Kidney epithelial cell (primary cell): ENCODE results near the gene SOX6. TPM values are rescaled to one million over a fixed set of nuclear protein-coding genes. Genes with fewer than 3 reads are reported as not detected.
A peak's percentile ranks its signal among the peaks of the same experiment; 100 is the strongest.

ENCODE experiments used
- DNase-seq: peaks from one replicate; pipeline ENCODE4 v3.0.0-alpha.2; 2010; ENCODE audit warnings: low read depth
- H3K27me3 ChIP-seq: 2 replicates; pipeline ENCODE4 v1.6.0; 2011; ENCODE audit warnings: low read length; ENCODE audit not compliant: control insufficient read depth, insufficient read depth
- H3K36me3 ChIP-seq: 2 replicates; pipeline ENCODE4 v1.5.1; 2011; ENCODE audit warnings: low read length; ENCODE audit not compliant: control insufficient read depth, insufficient read depth
- H3K4me3 ChIP-seq: 2 replicates; pipeline ENCODE4 v1.5.1; 2011; ENCODE audit warnings: low read depth, mild to moderate bottlenecking, control low read depth, low read length
- total RNA-seq: library from RNA; depleted of rRNA; stranded (reverse); fragments of >200 nt; gene quantifications from 2 replicates; pipeline ENCODE4 v1.2.3, GENCODE V29; 2015
- TF ChIP-seq, protein P1 (sequence below): IDR thresholded peaks from 2 replicates; pipeline ENCODE4 v1.5.1; 2011; ENCODE audit warnings: mild to moderate bottlenecking, moderate library complexity, low read length, control low read depth, inconsistent platforms; ENCODE audit not compliant: insufficient read depth, poor library complexity, severe bottlenecking

The SOX6 gene
- total RNA-seq, 1 donor from 2014 or later = 2.7 TPM

DNA sequence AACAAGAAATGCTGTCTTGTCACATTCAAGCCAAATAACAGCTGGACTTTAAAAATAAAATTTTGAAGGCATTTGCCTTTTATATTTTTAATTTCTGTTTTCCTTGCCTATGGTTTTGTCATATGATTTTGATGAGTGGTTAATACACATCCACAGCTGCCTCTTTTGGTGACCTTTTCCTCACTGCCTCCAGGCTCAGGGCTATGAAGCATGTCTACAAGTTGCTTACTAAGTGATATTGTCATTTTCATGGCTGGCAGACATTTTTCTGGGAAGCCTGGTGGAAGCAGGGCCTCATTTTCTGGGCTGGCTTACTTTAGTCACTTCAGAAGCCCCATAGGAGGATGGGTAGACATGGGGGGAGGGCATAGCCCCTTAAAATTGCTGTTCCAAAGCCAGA is 344.9 kb downstream of the SOX6 start:
- H3K4me3 ChIP-seq = no peak overlapping the region
- H3K27me3 ChIP-seq = no peaks in the 10 kb centered on the region
- no peaks in the 10 kb centered on the region for H3K36me3 ChIP-seq
- TF ChIP-seq, protein P1, sequence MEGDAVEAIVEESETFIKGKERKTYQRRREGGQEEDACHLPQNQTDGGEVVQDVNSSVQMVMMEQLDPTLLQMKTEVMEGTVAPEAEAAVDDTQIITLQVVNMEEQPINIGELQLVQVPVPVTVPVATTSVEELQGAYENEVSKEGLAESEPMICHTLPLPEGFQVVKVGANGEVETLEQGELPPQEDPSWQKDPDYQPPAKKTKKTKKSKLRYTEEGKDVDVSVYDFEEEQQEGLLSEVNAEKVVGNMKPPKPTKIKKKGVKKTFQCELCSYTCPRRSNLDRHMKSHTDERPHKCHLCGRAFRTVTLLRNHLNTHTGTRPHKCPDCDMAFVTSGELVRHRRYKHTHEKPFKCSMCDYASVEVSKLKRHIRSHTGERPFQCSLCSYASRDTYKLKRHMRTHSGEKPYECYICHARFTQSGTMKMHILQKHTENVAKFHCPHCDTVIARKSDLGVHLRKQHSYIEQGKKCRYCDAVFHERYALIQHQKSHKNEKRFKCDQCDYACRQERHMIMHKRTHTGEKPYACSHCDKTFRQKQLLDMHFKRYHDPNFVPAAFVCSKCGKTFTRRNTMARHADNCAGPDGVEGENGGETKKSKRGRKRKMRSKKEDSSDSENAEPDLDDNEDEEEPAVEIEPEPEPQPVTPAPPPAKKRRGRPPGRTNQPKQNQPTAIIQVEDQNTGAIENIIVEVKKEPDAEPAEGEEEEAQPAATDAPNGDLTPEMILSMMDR = no peak
- DNase-seq = no peak

DNA sequence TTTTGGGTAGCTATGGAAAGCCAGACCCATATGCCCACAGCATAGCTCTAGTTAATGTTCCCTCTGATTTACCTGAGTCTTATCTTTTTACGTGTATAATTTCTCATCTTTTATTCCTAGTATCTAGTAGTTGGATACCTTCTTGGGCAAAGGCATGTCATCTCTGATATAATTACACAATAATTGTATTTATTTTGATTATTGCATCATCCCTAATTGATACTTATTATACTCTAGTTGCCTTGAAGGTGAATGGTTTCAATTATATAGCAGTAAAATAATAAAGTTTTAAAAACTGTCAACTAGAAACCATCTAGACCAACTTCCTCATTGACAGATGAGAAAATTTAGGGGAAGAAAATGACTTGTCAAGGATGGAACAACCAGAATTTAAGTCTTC is 347.3 kb downstream of the SOX6 start:
- DNase-seq = no peak
- Histone ChIP-seq H3K4me3 (no peak overlapping the region), H3K36me3 (no peaks in the 10 kb centered on the region), H3K27me3 (no peaks in the 10 kb centered on the region)
- TF ChIP-seq, protein P1 = no peak

DNA sequence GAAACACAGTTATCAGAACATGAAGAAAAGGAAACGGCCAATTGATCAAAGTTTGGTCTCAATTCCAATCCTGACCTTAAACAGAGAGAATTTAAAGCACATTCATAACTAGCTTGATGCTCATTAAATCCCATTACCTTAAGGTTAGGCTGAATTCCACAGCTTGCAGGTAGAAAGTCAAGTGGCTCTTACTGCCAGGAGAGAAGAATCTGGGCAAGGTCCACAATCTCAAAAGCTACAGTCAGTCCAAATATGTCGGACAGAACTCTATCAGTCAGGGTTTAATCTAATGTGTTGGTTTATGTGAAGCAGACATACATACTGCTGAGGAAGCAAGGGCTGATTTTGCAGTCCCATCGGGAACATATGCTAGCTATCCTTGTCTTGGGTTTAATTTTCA is 348.8 kb downstream of the SOX6 start:
- TF ChIP-seq, protein P1 = no peak
- no peak for DNase-seq
- Histone ChIP-seq H3K27me3 (no peaks in the 10 kb centered on the region), H3K36me3 (no peaks in the 10 kb centered on the region), H3K4me3 (no peak overlapping the region)

DNA sequence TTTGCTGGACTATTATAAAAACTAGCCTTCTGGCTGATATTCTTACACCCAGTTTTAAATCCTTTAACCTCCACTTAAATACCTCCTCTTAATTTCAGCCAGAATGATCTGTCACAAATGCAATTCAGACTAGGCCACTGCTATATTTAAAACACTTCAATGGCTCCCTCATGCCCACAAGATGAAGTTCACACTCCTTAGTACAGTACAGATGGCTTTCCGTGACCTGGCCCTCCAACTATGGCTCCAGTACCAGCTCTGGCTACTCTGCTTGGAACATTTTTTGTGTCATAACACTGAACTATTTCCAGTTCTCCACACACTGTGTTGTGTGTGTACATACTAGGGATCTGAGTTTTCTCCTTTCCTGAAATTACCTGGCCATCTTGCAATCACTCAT is 353.4 kb downstream of the SOX6 start:
- H3K36me3 ChIP-seq = no peaks in the 10 kb centered on the region
- DNase-seq = no peak
- TF ChIP-seq, protein P1 = no peak
- H3K4me3 ChIP-seq = no peak overlapping the region
- no peaks in the 10 kb centered on the region for H3K27me3 ChIP-seq

DNA sequence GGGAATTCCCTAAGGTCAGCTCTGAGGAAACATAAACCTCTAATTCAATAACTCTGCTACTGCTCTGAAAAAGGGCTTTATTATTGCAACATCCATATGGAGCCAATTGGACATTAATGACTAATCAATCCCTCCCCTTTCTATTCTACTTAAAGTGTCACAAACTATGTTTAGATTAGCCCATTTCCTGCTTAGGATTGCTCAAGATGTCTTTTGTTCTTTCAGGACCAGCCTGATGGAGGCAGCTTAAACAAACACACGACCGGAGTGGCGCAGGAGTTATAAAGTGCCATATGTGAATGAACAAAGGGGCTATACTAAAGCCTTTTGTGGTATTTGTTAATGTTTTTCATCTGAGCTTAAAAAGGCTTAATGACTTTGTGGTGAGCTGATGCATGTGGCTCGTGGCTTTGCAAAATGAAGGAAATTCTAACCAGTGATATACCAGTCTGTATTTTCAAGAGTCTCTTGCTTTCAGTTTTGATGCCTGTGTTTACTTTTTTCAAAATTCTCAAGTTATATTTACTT is 354.4 kb downstream of the SOX6 start:
- TF ChIP-seq, protein P1 = peak; percentile 4
- no peak overlapping the region for H3K4me3 ChIP-seq

DNA sequence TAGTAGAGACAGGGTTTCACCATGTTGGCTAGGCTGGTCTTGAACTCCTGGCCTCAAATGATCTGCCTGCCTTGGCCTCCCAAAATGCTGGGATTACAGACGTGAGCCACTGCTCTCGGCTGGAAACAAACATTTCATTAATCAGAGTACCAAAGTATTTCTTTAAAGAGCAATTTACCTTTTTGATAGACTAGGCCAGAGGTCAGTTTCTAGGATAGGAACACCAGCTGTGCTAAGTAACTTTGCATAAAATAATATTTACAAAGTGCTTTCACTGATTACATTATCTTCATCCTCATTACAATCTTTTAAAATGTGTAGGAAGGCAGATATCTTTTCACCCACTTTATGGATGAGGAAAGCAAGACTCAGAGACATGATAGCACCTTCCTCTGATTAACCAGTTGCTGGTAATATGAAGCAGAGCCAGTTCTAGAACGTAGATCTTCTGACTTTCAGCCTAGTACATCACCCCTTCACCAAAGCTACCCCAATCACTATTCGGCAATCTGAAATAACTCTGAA is 355.2 kb downstream of the SOX6 start:
- no peak overlapping the region for H3K4me3 ChIP-seq
- TF ChIP-seq, protein P1 = no peak
- no peaks in the 10 kb centered on the region for H3K36me3 ChIP-seq
- DNase-seq = no peak
- H3K27me3 ChIP-seq = no peaks in the 10 kb centered on the region

More for the DNA sequence above, 354.4 kb downstream of the SOX6 start:
- no peaks in the 10 kb centered on the region for H3K27me3 ChIP-seq
- peak; percentile 87 for DNase-seq
- no peaks in the 10 kb centered on the region for H3K36me3 ChIP-seq
